HG02759 (cell line): ENCODE results near the gene IGFL1.
"Not testable (repeated sequence)": the region's sequence is repeated elsewhere in the genome, so short reads cannot be mapped to it uniquely, and the experiment has no call there.

ENCODE experiments used
- ATAC-seq: cut with Tn5 transposase; IDR thresholded peaks from one replicate; pipeline ENCODE4 v1.9.1; 2021; ENCODE audit warnings: mild to moderate bottlenecking, moderate library complexity; ENCODE audit not compliant: unreplicated experiment

Gene IGFL1

GRCh38 chr19:46264801-46265200 lies 35.3 kb downstream of the IGFL1 start:
- not testable (repeated sequence) for ATAC-seq

GRCh38 chr19:46265217-46265828 lies 35.8 kb downstream of the IGFL1 start:
- no peak for ATAC-seq

DNA sequence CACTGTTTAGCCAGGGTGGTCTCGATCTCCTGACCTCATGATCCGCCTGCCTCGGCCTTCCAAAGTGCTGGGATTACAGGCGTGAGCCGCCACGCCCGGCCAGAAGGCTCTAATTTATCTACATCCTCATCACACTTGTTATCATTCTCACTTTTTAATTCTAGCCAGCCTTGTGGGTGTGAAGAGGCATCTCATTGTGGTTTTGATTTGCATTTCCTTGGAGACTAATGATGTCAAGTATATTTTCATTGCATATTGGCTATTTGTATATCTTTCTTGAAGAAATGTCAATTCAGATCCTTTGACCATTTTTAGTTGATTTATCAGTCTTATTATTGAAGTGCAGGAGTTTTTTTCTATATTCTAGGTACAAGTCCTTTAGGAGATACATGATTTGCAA lies 39.6 kb downstream of the IGFL1 start:
- no peak for ATAC-seq

GRCh38 chr19:46270521-46271256 lies 41.1 kb downstream of the IGFL1 start:
- ATAC-seq, result no peak

- ATAC-seq, result no peak
These were observed 42.1 kb downstream of the IGFL1 start for GRCh38 chr19:46271481-46272197.

- not testable (repeated sequence) for ATAC-seq
These were observed 44.4 kb downstream of the IGFL1 start for GRCh38 chr19:46273931-46274330.

DNA sequence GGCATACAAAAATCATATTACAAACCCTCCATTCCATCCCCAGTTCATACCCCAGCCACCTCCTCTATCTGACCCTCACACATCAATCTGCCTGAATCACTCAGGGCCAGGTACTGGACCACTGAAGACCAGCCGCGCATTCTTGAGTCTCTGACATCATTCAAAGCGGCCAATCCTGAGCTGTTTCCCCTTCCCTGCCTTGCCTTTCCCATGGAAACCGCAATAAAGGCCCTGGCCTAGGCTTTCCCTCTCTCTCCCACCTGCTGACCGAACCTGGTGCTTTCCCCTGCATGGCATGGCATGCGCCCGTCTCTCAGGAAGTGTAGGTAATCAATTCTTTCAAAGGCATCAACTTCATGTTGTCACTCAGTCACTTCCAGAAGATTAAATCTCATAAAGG lies 49.6 kb downstream of the IGFL1 start:
- no peak for ATAC-seq
